LNCAP (cell line): ENCODE results near the gene PAX9.

Experiments used
- CTCF ChIP-seq: fragments of 450-650 bp; IDR thresholded peaks from 2 replicates; pipeline ENCODE4 v1.5.1; 2017; ENCODE audit warnings: mild to moderate bottlenecking

PAX9 gene

GRCh38 chr14:36658123-36659009, 3.3 kb upstream of the PAX9 start:
- TF ChIP-seq CTCF = no peak

- no peak for TF ChIP-seq CTCF
These were observed 2.4 kb upstream of the PAX9 start for GRCh38 chr14:36659010-36659821.

- no peak for TF ChIP-seq CTCF
These were observed 1.6 kb upstream of the PAX9 start for GRCh38 chr14:36659822-36660735.

- no peak for TF ChIP-seq CTCF
These were observed 739 bp upstream of the PAX9 start for GRCh38 chr14:36660736-36661505.

- no peak for TF ChIP-seq CTCF
These were observed 540 bp downstream of the PAX9 start for GRCh38 chr14:36662258-36662542.

GRCh38 chr14:36662543-36663403, 1.1 kb downstream of the PAX9 start:
- TF ChIP-seq CTCF = no peak
